Left renal pelvis (tissue), 4 donors: ENCODE measurements around the gene PHLDB3. TPM values are rescaled to one million over a fixed set of nuclear protein-coding genes. Genes with fewer than 3 reads are reported as not detected.
A peak's percentile ranks its signal among the peaks of the same experiment; 100 is the strongest.

Experiments
- DNase-seq, 4 donors: peaks; one replicate each; pipeline ENCODE4 v3.0.0-alpha.2; 2013; ENCODE audit warnings: low read depth in 4 of 4, low spot score in 3 of 4
- polyA plus RNA-seq, 4 donors: library from polyadenylated mRNA; unstranded; fragments of 120-200 nt; gene quantifications; one replicate each; pipeline ENCODE4 v1.2.1, GENCODE V29; 2013; ENCODE audit not compliant: insufficient read length in 4 of 4

PHLDB3 gene
- polyA plus RNA-seq, 4 donors = 6.2 to 11.6 (median 8.2) TPM

GRCh38 chr19:43471091-43471490, 33.5 kb downstream of the PHLDB3 start:
- no peak for DNase-seq

GRCh38 chr19:43470288-43470687, 34.3 kb downstream of the PHLDB3 start:
- no peak for DNase-seq

GRCh38 chr19:43469160-43469480, 35.4 kb downstream of the PHLDB3 start:
- no peak for DNase-seq

- DNase-seq = no peak
Measured at GRCh38 chr19:43468354-43469159, 36.0 kb downstream of the PHLDB3 start.

GRCh38 chr19:43467730-43468129, 36.8 kb downstream of the PHLDB3 start:
- DNase-seq = no peak

GRCh38 chr19:43467276-43467675, 37.3 kb downstream of the PHLDB3 start:
- DNase-seq = no peak

GRCh38 chr19:43466793-43467192, 37.8 kb downstream of the PHLDB3 start:
- no peak for DNase-seq

- DNase-seq = no peak
Measured at GRCh38 chr19:43465468-43466120, 39.0 kb downstream of the PHLDB3 start, which contains the start of gene LYPD3. Gene LYPD3 (minus strand): TSS chr19:43465608. CDS start chr19:43465571, 37 bp downstream.

- peak in 3 of 4 donors; percentile 25 to 49 (median 37) for DNase-seq
Measured at GRCh38 chr19:43464134-43464775, 40.3 kb downstream of the PHLDB3 start.

- peak; percentile 83 to 90 (median 87) for DNase-seq
Measured at GRCh38 chr19:43463381-43464133, 41.0 kb downstream of the PHLDB3 start.

- no peak for DNase-seq
Measured at GRCh38 chr19:43462785-43463380, 41.7 kb downstream of the PHLDB3 start.

GRCh38 chr19:43462383-43462782, 42.2 kb downstream of the PHLDB3 start:
- DNase-seq = no peak

GRCh38 chr19:43461303-43461702, 43.2 kb downstream of the PHLDB3 start:
- no peak for DNase-seq

GRCh38 chr19:43460362-43461016, 44.1 kb downstream of the PHLDB3 start:
- DNase-seq = no peak

- DNase-seq = no peak
Measured at GRCh38 chr19:43457809-43458208, 46.7 kb downstream of the PHLDB3 start.

- DNase-seq = no peak
Measured at GRCh38 chr19:43455321-43456113, 49.0 kb downstream of the PHLDB3 start.

GRCh38 chr19:43454031-43454430, 50.5 kb downstream of the PHLDB3 start:
- no peak for DNase-seq

- no peak for DNase-seq
Measured at GRCh38 chr19:43452582-43452981, 52.0 kb downstream of the PHLDB3 start.

- DNase-seq = no peak
Measured at GRCh38 chr19:43450545-43450997, 54.0 kb downstream of the PHLDB3 start.
